Measurements from ENCODE around the gene NFATC1.

The NFATC1 gene

DNA sequence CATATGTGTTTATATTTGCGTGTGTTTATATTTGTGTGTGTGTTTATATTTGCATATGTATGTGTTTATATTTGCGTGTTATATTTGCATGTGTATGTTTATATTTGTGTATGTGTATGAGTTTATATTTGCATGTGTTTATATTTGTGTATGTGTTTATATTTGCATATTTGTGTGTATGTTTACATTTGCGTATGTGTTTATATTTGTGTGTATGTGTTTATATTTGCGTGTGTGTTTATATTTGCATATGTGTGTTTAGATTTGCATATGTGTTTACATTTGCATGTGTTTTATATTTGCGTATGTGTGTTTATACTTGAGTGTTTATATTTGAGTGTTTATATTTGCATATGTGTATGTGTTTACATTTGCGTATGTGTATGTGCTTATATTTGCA is 168.2 kb downstream of the NFATC1 start:
- Histone ChIP-seq H3K9me3 (ENCODE audit: control insufficient read depth, insufficient read depth, low read length) (peaks cover 24% of the 10 kb centered on the region), H4K20me1 (ENCODE audit: control insufficient read depth, insufficient read depth, low read depth, low read length) (no peaks in the 10 kb centered on the region)

DNA sequence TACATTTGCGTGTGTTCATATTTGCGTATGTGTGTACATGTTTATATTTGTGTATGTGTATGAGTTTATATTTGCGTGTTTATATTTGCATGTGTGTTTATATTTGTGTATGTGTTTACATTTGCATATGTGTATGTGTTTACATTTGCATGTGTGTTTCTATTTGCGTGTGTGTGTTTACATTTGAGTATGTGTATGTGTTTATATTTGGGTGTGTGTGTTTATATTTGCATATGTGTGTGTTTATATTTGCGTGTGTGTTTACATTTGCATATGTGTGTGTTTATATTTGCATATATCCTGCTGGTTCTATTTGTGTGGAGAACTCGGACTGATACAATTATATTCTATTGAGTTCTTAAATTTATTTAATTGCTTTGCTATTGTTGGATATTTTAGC is 168.7 kb downstream of the NFATC1 start:
- Histone ChIP-seq H3K27ac (ENCODE audit: low read depth, low read length) (no peak overlapping the region), H3K79me2 (ENCODE audit: control insufficient read depth, low read length) (no peaks in the 10 kb centered on the region), H3K9me2 (replicated peaks; ENCODE audit: control insufficient read depth, low read length) (no peaks in the 10 kb centered on the region), H3K9me3 (ENCODE audit: control insufficient read depth, insufficient read depth, low read length) (peaks cover 23% of the 10 kb centered on the region), H3K4me1 (ENCODE audit: control insufficient read depth, low read length) (no peaks in the 10 kb centered on the region), H3K4me3 (ENCODE audit: low read length) (no peak overlapping the region), H3F3A (ENCODE audit: control insufficient read depth, insufficient read depth) (peaks cover 11% of the 10 kb centered on the region), H4K20me1 (ENCODE audit: control insufficient read depth, insufficient read depth, low read depth, low read length) (no peaks in the 10 kb centered on the region), H3K27me3 (ENCODE audit: control insufficient read depth, low read length) (no peaks in the 10 kb centered on the region), H3K36me3 (ENCODE audit: control insufficient read depth, low read length) (no peaks in the 10 kb centered on the region), H3K4me2 (ENCODE audit: low read length) (no peak overlapping the region)
- TF ChIP-seq CTCF (IDR thresholded peaks at IDR 0.05; ENCODE audit: low read depth, low read length, poor library complexity, severe bottlenecking), result no peak
- TF ChIP-seq EZH2phosphoT487 (IDR thresholded peaks at IDR 0.05; ENCODE audit: borderline replicate concordance, low read length), result no peak

More for the DNA sequence above, 168.2 kb downstream of the NFATC1 start:
- TF ChIP-seq CTCF (IDR thresholded peaks at IDR 0.05; ENCODE audit: low read depth, low read length, poor library complexity, severe bottlenecking) (no peak), EZH2phosphoT487 (IDR thresholded peaks at IDR 0.05; ENCODE audit: borderline replicate concordance, low read length) (no peak)
- no peak overlapping the region for H3K27ac ChIP-seq (ENCODE audit: low read depth, low read length)
- H3F3A ChIP-seq (ENCODE audit: control insufficient read depth, insufficient read depth), result peaks cover 11% of the 10 kb centered on the region
- no peaks in the 10 kb centered on the region for H3K79me2 ChIP-seq (ENCODE audit: control insufficient read depth, low read length)
- H3K9me2 ChIP-seq (replicated peaks; ENCODE audit: control insufficient read depth, low read length), result no peaks in the 10 kb centered on the region
- H3K4me2 ChIP-seq (ENCODE audit: low read length), result no peak overlapping the region
- no peaks in the 10 kb centered on the region for H3K36me3 ChIP-seq (ENCODE audit: control insufficient read depth, low read length)
- H3K4me1 ChIP-seq (ENCODE audit: control insufficient read depth, low read length), result no peaks in the 10 kb centered on the region
- H3K4me3 ChIP-seq (ENCODE audit: low read length), result no peak overlapping the region
- H3K27me3 ChIP-seq (ENCODE audit: control insufficient read depth, low read length), result no peaks in the 10 kb centered on the region

GRCh38 chr18:79566771-79567431 is 171.2 kb downstream of the NFATC1 start:
- H3F3A ChIP-seq (ENCODE audit: control insufficient read depth, insufficient read depth), result peaks cover 11% of the 10 kb centered on the region
- no peaks in the 10 kb centered on the region for H3K36me3 ChIP-seq (ENCODE audit: control insufficient read depth, low read length)
- H3K27ac ChIP-seq (ENCODE audit: low read depth, low read length), result no peak overlapping the region
- H3K9me3 ChIP-seq (ENCODE audit: control insufficient read depth, insufficient read depth, low read length), result peaks cover 19% of the 10 kb centered on the region
- no peak overlapping the region for H3K4me2 ChIP-seq (ENCODE audit: low read length)
- H3K4me1 ChIP-seq (ENCODE audit: control insufficient read depth, low read length), result no peaks in the 10 kb centered on the region
- H4K20me1 ChIP-seq (ENCODE audit: control insufficient read depth, insufficient read depth, low read depth, low read length), result no peaks in the 10 kb centered on the region
- no peaks in the 10 kb centered on the region for H3K27me3 ChIP-seq (ENCODE audit: control insufficient read depth, low read length)
- no peaks in the 10 kb centered on the region for H3K9me2 ChIP-seq (replicated peaks; ENCODE audit: control insufficient read depth, low read length)
- no peak for TF ChIP-seq CTCF (IDR thresholded peaks at IDR 0.05; ENCODE audit: low read depth, low read length, poor library complexity, severe bottlenecking)
- no peak for TF ChIP-seq EZH2phosphoT487 (IDR thresholded peaks at IDR 0.05; ENCODE audit: borderline replicate concordance, low read length)
- H3K4me3 ChIP-seq (ENCODE audit: low read length), result no peak overlapping the region
- no peaks in the 10 kb centered on the region for H3K79me2 ChIP-seq (ENCODE audit: control insufficient read depth, low read length)
